KMS-11 (cell line): ENCODE results near the gene RITA1.

Source experiments
- H2AFZ ChIP-seq: fragments of 200-600 bp; sonication (generic); 2 replicates; pipeline ENCODE4 v1.6.1; 2016; ENCODE audit warnings: antibody characterized with exemption, mixed run types, low read depth
- H3K27ac ChIP-seq: fragments of 200-600 bp; sonication (generic); 2 replicates; pipeline ENCODE4 v1.6.1; 2016; ENCODE audit warnings: mild to moderate bottlenecking, mixed run types
- H3K27me3 ChIP-seq: fragments of 200-600 bp; sonication (generic); 2 replicates; pipeline ENCODE4 v1.6.1; 2017; ENCODE audit warnings: mild to moderate bottlenecking, low read depth, mixed run types, moderate library complexity; ENCODE audit not compliant: insufficient read depth
- H3K36me3 ChIP-seq: fragments of 200-600 bp; sonication (generic); 2 replicates; pipeline ENCODE4 v1.6.1; 2017; ENCODE audit warnings: mild to moderate bottlenecking, mixed run types; ENCODE audit not compliant: insufficient read depth
- H3K4me1 ChIP-seq: fragments of 200-600 bp; sonication (generic); 2 replicates; pipeline ENCODE4 v1.6.1; 2016; ENCODE audit warnings: mild to moderate bottlenecking, low read depth, mixed run types; ENCODE audit not compliant: poor library complexity, severe bottlenecking
- H3K4me2 ChIP-seq: fragments of 200-600 bp; sonication (generic); 2 replicates; pipeline ENCODE4 v1.7.0; 2016; ENCODE audit warnings: mild to moderate bottlenecking, mixed run types
- H3K4me3 ChIP-seq: fragments of 200-600 bp; sonication (generic); IDR thresholded peaks from 2 replicates; pipeline ENCODE4 v1.6.1; 2017; ENCODE audit warnings: low read depth, low read length, mixed read lengths; ENCODE audit not compliant: insufficient read depth
- H3K79me2 ChIP-seq: fragments of 200-600 bp; sonication (generic); 2 replicates; pipeline ENCODE4 v1.6.1; 2016; ENCODE audit warnings: low read depth, mixed run types; ENCODE audit not compliant: insufficient read depth
- H3K9ac ChIP-seq: fragments of 200-600 bp; sonication (generic); 2 replicates; pipeline ENCODE4 v1.6.1; 2016; ENCODE audit warnings: mild to moderate bottlenecking, mixed run types
- H4K20me1 ChIP-seq: fragments of 200-600 bp; sonication (generic); 2 replicates; pipeline ENCODE4 v1.6.1; 2016; ENCODE audit warnings: mild to moderate bottlenecking, mixed run types; ENCODE audit not compliant: insufficient read depth
- CTCF ChIP-seq: fragments of 200-600 bp; sonication (generic); conservative IDR thresholded peaks from 2 replicates; pipeline ENCODE4 v1.6.1; 2017; ENCODE audit warnings: low read depth, mild to moderate bottlenecking, antibody characterized with exemption, low read length, moderate library complexity, mixed read lengths

Gene RITA1

GRCh38 chr12:113161415-113162016 is 24.0 kb upstream of the RITA1 start:
- no peak overlapping the region for H3K4me3 ChIP-seq
- H3K4me2 ChIP-seq = no peak overlapping the region

GRCh38 chr12:113162102-113163029 is 23.2 kb upstream of the RITA1 start:
- H3K4me1 ChIP-seq = no peaks in the 10 kb centered on the region
- H3K4me2 ChIP-seq = no peak overlapping the region
- H3K27me3 ChIP-seq = no peaks in the 10 kb centered on the region
- H4K20me1 ChIP-seq = no peaks in the 10 kb centered on the region
- no peak for TF ChIP-seq CTCF
- H3K9ac ChIP-seq = no peak overlapping the region
- no peak overlapping the region for H3K27ac ChIP-seq
- H3K4me3 ChIP-seq = no peak overlapping the region
- H2AFZ ChIP-seq = no peak overlapping the region
- H3K79me2 ChIP-seq = no peaks in the 10 kb centered on the region
- no peaks in the 10 kb centered on the region for H3K36me3 ChIP-seq

More at GRCh38 chr12:113161415-113162016, 24.0 kb upstream of the RITA1 start:
- Histone ChIP-seq H4K20me1 (no peaks in the 10 kb centered on the region), H3K27me3 (no peaks in the 10 kb centered on the region), H3K4me1 (no peaks in the 10 kb centered on the region), H3K27ac (no peak overlapping the region), H3K36me3 (no peaks in the 10 kb centered on the region), H3K9ac (no peak overlapping the region), H3K79me2 (no peaks in the 10 kb centered on the region), H2AFZ (no peak overlapping the region)
- TF ChIP-seq CTCF = no peak

- Histone ChIP-seq H3K9ac (no peak overlapping the region), H3K4me1 (no peaks in the 10 kb centered on the region), H4K20me1 (no peaks in the 10 kb centered on the region), H3K4me2 (no peak overlapping the region), H2AFZ (no peak overlapping the region), H3K27ac (no peak overlapping the region), H3K36me3 (no peaks in the 10 kb centered on the region), H3K4me3 (no peak overlapping the region), H3K27me3 (no peaks in the 10 kb centered on the region), H3K79me2 (no peaks in the 10 kb centered on the region)
- no peak for TF ChIP-seq CTCF
Measured at GRCh38 chr12:113163030-113163360, 22.5 kb upstream of the RITA1 start.

- no peaks in the 10 kb centered on the region for H3K4me1 ChIP-seq
- no peaks in the 10 kb centered on the region for H3K27me3 ChIP-seq
- H3K36me3 ChIP-seq = no peaks in the 10 kb centered on the region
- no peak for TF ChIP-seq CTCF
- no peak overlapping the region for H3K27ac ChIP-seq
- no peak overlapping the region for H3K4me3 ChIP-seq
- H4K20me1 ChIP-seq = no peaks in the 10 kb centered on the region
- no peak overlapping the region for H3K9ac ChIP-seq
- no peaks in the 10 kb centered on the region for H3K79me2 ChIP-seq
- H3K4me2 ChIP-seq = no peak overlapping the region
- H2AFZ ChIP-seq = no peak overlapping the region
Measured at GRCh38 chr12:113164014-113164413, 21.5 kb upstream of the RITA1 start.
